Stimulated activated memory B cell treated with anti-CD40 and anti-IgM and Interleukin-4, amounts not matched to agents 10 μg/mL and 1 μg/mL and 100 μg/mL, for 72 hours (primary cell): Measurements from ENCODE around the gene KIZ.
A peak's percentile ranks its signal among the peaks of the same experiment; 100 is the strongest.
"Not testable (repeated sequence)": the region's sequence is repeated elsewhere in the genome, so short reads cannot be mapped to it uniquely, and the experiment has no call there.

Source experiments
- ATAC-seq: fragments of 150-1000 bp; cut with Tn5 transposase; 2 replicates; pipeline ENCODE4 v1.10.0; 2021
- H3K27ac Mint-ChIP-seq: one replicate; pipeline ENCODE4 v1.8.0; 2022; ENCODE audit warnings: mild to moderate bottlenecking, mixed read lengths
- H3K27me3 Mint-ChIP-seq: one replicate; pipeline ENCODE4 v1.8.0; 2022; ENCODE audit warnings: mixed read lengths
- H3K36me3 Mint-ChIP-seq: one replicate; pipeline ENCODE4 v1.8.0; 2022; ENCODE audit warnings: mixed read lengths
- H3K4me1 Mint-ChIP-seq: one replicate; pipeline ENCODE4 v1.8.0; 2022; ENCODE audit warnings: mixed read lengths
- H3K4me3 Mint-ChIP-seq: one replicate; pipeline ENCODE4 v1.8.0; 2022; ENCODE audit warnings: mild to moderate bottlenecking, moderate library complexity, mixed read lengths
- H3K9me3 Mint-ChIP-seq: one replicate; pipeline ENCODE4 v1.8.0; 2022; ENCODE audit warnings: mixed read lengths

KIZ gene

GRCh38 chr20:21234806-21235483, 109.1 kb downstream of the KIZ start:
- H3K4me3 Mint-ChIP-seq: no peak overlapping the region

GRCh38 chr20:21235484-21236445, 109.9 kb downstream of the KIZ start:
- ATAC-seq: peak; percentile 61
- Mint-ChIP-seq H3K27ac (no peak overlapping the region), H3K27me3 (no peaks in the 10 kb centered on the region), H3K9me3 (no peaks in the 10 kb centered on the region), H3K36me3 (peaks cover 30% of the 10 kb centered on the region), H3K4me1 (peaks cover 6% of the 10 kb centered on the region), H3K4me3 (no peak overlapping the region)

More at GRCh38 chr20:21234806-21235483, 109.1 kb downstream of the KIZ start:
- H3K27ac Mint-ChIP-seq: no peak overlapping the region
- H3K9me3 Mint-ChIP-seq: no peaks in the 10 kb centered on the region
- peaks cover 6% of the 10 kb centered on the region for H3K4me1 Mint-ChIP-seq
- H3K27me3 Mint-ChIP-seq: no peaks in the 10 kb centered on the region
- ATAC-seq: no peak
- peaks cover 36% of the 10 kb centered on the region for H3K36me3 Mint-ChIP-seq

GRCh38 chr20:21237956-21238799, 112.3 kb downstream of the KIZ start:
- H3K36me3 Mint-ChIP-seq: peaks cover 41% of the 10 kb centered on the region
- no peaks in the 10 kb centered on the region for H3K27me3 Mint-ChIP-seq
- peaks cover 6% of the 10 kb centered on the region for H3K4me1 Mint-ChIP-seq
- no peak for ATAC-seq
- H3K27ac Mint-ChIP-seq: no peak overlapping the region
- no peak overlapping the region for H3K4me3 Mint-ChIP-seq
- no peaks in the 10 kb centered on the region for H3K9me3 Mint-ChIP-seq

GRCh38 chr20:21238818-21239536, 113.1 kb downstream of the KIZ start:
- H3K4me1 Mint-ChIP-seq: peaks cover 6% of the 10 kb centered on the region
- no peaks in the 10 kb centered on the region for H3K9me3 Mint-ChIP-seq
- ATAC-seq: no peak
- H3K27me3 Mint-ChIP-seq: no peaks in the 10 kb centered on the region
- no peak overlapping the region for H3K27ac Mint-ChIP-seq
- peaks cover 46% of the 10 kb centered on the region for H3K36me3 Mint-ChIP-seq
- no peak overlapping the region for H3K4me3 Mint-ChIP-seq

- H3K27ac Mint-ChIP-seq: no peak overlapping the region
- no peaks in the 10 kb centered on the region for H3K9me3 Mint-ChIP-seq
- H3K36me3 Mint-ChIP-seq: peaks cover 60% of the 10 kb centered on the region
- no peak overlapping the region for H3K4me3 Mint-ChIP-seq
- no peak for ATAC-seq
- peaks cover 6% of the 10 kb centered on the region for H3K4me1 Mint-ChIP-seq
- no peaks in the 10 kb centered on the region for H3K27me3 Mint-ChIP-seq
These were observed 114.5 kb downstream of the KIZ start for GRCh38 chr20:21240394-21240793.

- H3K27ac Mint-ChIP-seq: no peak overlapping the region
- H3K9me3 Mint-ChIP-seq: no peaks in the 10 kb centered on the region
- peaks cover 70% of the 10 kb centered on the region for H3K36me3 Mint-ChIP-seq
- ATAC-seq: no peak
- H3K4me1 Mint-ChIP-seq: no peaks in the 10 kb centered on the region
- H3K27me3 Mint-ChIP-seq: no peaks in the 10 kb centered on the region
- no peak overlapping the region for H3K4me3 Mint-ChIP-seq
These were observed 115.5 kb downstream of the KIZ start for GRCh38 chr20:21241406-21241805.

GRCh38 chr20:21243811-21244210, 117.9 kb downstream of the KIZ start:
- no peaks in the 10 kb centered on the region for H3K9me3 Mint-ChIP-seq
- no peak overlapping the region for H3K4me3 Mint-ChIP-seq
- no peak for ATAC-seq
- H3K27me3 Mint-ChIP-seq: no peaks in the 10 kb centered on the region
- H3K36me3 Mint-ChIP-seq: peaks cover 56% of the 10 kb centered on the region
- no peaks in the 10 kb centered on the region for H3K4me1 Mint-ChIP-seq
- H3K27ac Mint-ChIP-seq: no peak overlapping the region

- ATAC-seq: no peak
- H3K4me1 Mint-ChIP-seq: no peaks in the 10 kb centered on the region
- H3K9me3 Mint-ChIP-seq: no peaks in the 10 kb centered on the region
- H3K27ac Mint-ChIP-seq: no peak overlapping the region
- no peaks in the 10 kb centered on the region for H3K27me3 Mint-ChIP-seq
- peaks cover 47% of the 10 kb centered on the region for H3K36me3 Mint-ChIP-seq
- no peak overlapping the region for H3K4me3 Mint-ChIP-seq
These were observed 118.9 kb downstream of the KIZ start for GRCh38 chr20:21244808-21245207.

GRCh38 chr20:21246161-21246560, 120.3 kb downstream of the KIZ start:
- no peaks in the 10 kb centered on the region for H3K4me1 Mint-ChIP-seq
- ATAC-seq: no peak
- no peaks in the 10 kb centered on the region for H3K27me3 Mint-ChIP-seq
- peaks cover 47% of the 10 kb centered on the region for H3K36me3 Mint-ChIP-seq
- H3K4me3 Mint-ChIP-seq: no peak overlapping the region
- no peak overlapping the region for H3K27ac Mint-ChIP-seq
- no peaks in the 10 kb centered on the region for H3K9me3 Mint-ChIP-seq

- not testable (repeated sequence) for H3K27me3 Mint-ChIP-seq, ATAC-seq, H3K4me1 Mint-ChIP-seq, H3K4me3 Mint-ChIP-seq, H3K27ac Mint-ChIP-seq, H3K9me3 Mint-ChIP-seq
- H3K36me3 Mint-ChIP-seq: peaks cover 37% of the 10 kb centered on the region
These were observed 121.8 kb downstream of the KIZ start for GRCh38 chr20:21247603-21248095.

- H3K4me1 Mint-ChIP-seq: no peaks in the 10 kb centered on the region
- H3K9me3 Mint-ChIP-seq: peaks cover 2% of the 10 kb centered on the region
- ATAC-seq: peak; percentile 45
- no peak overlapping the region for H3K4me3 Mint-ChIP-seq
- H3K36me3 Mint-ChIP-seq: peaks cover 4% of the 10 kb centered on the region
- no peak overlapping the region for H3K27ac Mint-ChIP-seq
- no peaks in the 10 kb centered on the region for H3K27me3 Mint-ChIP-seq
These were observed 125.4 kb downstream of the KIZ start for GRCh38 chr20:21251278-21251677.

- Mint-ChIP-seq H3K27ac (no peak overlapping the region), H3K9me3 (peaks cover 9% of the 10 kb centered on the region), H3K4me3 (no peak overlapping the region), H3K4me1 (no peaks in the 10 kb centered on the region), H3K27me3 (no peaks in the 10 kb centered on the region), H3K36me3 (no peaks in the 10 kb centered on the region)
- no peak for ATAC-seq
These were observed 131.3 kb downstream of the KIZ start for GRCh38 chr20:21257192-21257591.

- ATAC-seq: no peak
- peaks cover 9% of the 10 kb centered on the region for H3K9me3 Mint-ChIP-seq
- H3K27me3 Mint-ChIP-seq: peaks cover 10% of the 10 kb centered on the region
- H3K4me3 Mint-ChIP-seq: no peak overlapping the region
- no peaks in the 10 kb centered on the region for H3K36me3 Mint-ChIP-seq
- H3K27ac Mint-ChIP-seq: no peak overlapping the region
- H3K4me1 Mint-ChIP-seq: no peaks in the 10 kb centered on the region
These were observed 132.5 kb downstream of the KIZ start for GRCh38 chr20:21258411-21258810.

GRCh38 chr20:21259346-21259745, 133.5 kb downstream of the KIZ start:
- Mint-ChIP-seq H3K27ac (no peak overlapping the region), H3K36me3 (no peaks in the 10 kb centered on the region), H3K4me1 (no peaks in the 10 kb centered on the region), H3K4me3 (no peak overlapping the region), H3K27me3 (peaks cover 14% of the 10 kb centered on the region), H3K9me3 (peaks cover 9% of the 10 kb centered on the region)
- no peak for ATAC-seq
